Measurements from ENCODE around the gene NPBWR2. TPM values are rescaled to one million over a fixed set of nuclear protein-coding genes. Genes with fewer than 3 reads are reported as not detected.

The NPBWR2 gene
- polyA plus RNA-seq, 1 of the 3 experiments (the other 2 are of a cell fraction) = not detected

GRCh38 chr20:64070244-64070993, 36.9 kb downstream of the NPBWR2 start (continued):
- TF ChIP-seq RFX5 (IDR thresholded peaks at IDR 0.05; ENCODE audit: low read length) = no peak
- TF ChIP-seq, protein P1, sequence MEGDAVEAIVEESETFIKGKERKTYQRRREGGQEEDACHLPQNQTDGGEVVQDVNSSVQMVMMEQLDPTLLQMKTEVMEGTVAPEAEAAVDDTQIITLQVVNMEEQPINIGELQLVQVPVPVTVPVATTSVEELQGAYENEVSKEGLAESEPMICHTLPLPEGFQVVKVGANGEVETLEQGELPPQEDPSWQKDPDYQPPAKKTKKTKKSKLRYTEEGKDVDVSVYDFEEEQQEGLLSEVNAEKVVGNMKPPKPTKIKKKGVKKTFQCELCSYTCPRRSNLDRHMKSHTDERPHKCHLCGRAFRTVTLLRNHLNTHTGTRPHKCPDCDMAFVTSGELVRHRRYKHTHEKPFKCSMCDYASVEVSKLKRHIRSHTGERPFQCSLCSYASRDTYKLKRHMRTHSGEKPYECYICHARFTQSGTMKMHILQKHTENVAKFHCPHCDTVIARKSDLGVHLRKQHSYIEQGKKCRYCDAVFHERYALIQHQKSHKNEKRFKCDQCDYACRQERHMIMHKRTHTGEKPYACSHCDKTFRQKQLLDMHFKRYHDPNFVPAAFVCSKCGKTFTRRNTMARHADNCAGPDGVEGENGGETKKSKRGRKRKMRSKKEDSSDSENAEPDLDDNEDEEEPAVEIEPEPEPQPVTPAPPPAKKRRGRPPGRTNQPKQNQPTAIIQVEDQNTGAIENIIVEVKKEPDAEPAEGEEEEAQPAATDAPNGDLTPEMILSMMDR (IDR thresholded peaks at IDR 0.05) = no peak
- no peak for TF ChIP-seq POLR2AphosphoS5 (IDR thresholded peaks at IDR 0.05; ENCODE audit: low read depth, low read length)
- no peak for TF ChIP-seq CHD2 (IDR thresholded peaks at IDR 0.05; ENCODE audit: low read length, partially characterized antibody)

GRCh38 chr20:64069614-64070243, 37.6 kb downstream of the NPBWR2 start:
- H3K4me3 ChIP-seq (ENCODE audit: low read depth in 2 of 2, low read length in 1 of 2) = no peak overlapping the region; a peak in 1 of 4 replicates
- TF ChIP-seq RAD21 (IDR thresholded peaks at IDR 0.05; ENCODE audit: low read length) (peak; percentile 41), SMC3 (IDR thresholded peaks at IDR 0.05; ENCODE audit: low read depth, low read length) (peak; percentile 43), RFX5 (IDR thresholded peaks at IDR 0.05; ENCODE audit: low read length) (no peak)
- TF ChIP-seq, protein P1 (IDR thresholded peaks at IDR 0.05) = peak; percentile 76
- DNase-seq = peak; percentile 89
- H3K36me3 ChIP-seq (replicated peaks in 1 of 2; ENCODE audit: control insufficient read depth in 1 of 2, insufficient read depth in 2 of 2, low read length in 1 of 2) = peaks cover 0 to 17% of the 10 kb centered on the region in 2 experiments
- H3K9ac ChIP-seq = no peak overlapping the region
- H3K4me2 ChIP-seq = no peak overlapping the region
- peaks cover 0 to 4% of the 10 kb centered on the region in 2 experiments; a peak in 1 of 4 replicates for H3K4me1 ChIP-seq (ENCODE audit: control insufficient read depth in 1 of 2, insufficient read depth in 2 of 2, low read depth in 1 of 2, low read length in 1 of 2)
- no peaks in the 10 kb centered on the region for H3F3A ChIP-seq (replicated peaks; ENCODE audit: insufficient read depth)
- H4K20me1 ChIP-seq (ENCODE audit: insufficient read depth) = no peaks in the 10 kb centered on the region
- no peaks in the 10 kb centered on the region for H3K79me2 ChIP-seq (ENCODE audit: insufficient read depth)
- no CpG with 5 or more reads among the region's 14 CpGs for WGBS (ENCODE audit: low lambda C conversion rate)
- H3K27ac ChIP-seq (ENCODE audit: low read depth in 2 of 2, low read length in 1 of 2) = no peak overlapping the region
- POLR2A ChIA-PET = no interaction called here
- no peaks in the 10 kb centered on the region for H3K9me3 ChIP-seq
- H3K9me2 ChIP-seq = no peaks in the 10 kb centered on the region
- H3K27me3 ChIP-seq (ENCODE audit: insufficient read depth) = no peaks in the 10 kb centered on the region
- H2AFZ ChIP-seq (ENCODE audit: low read depth) = no peak overlapping the region
- CTCF ChIA-PET = interaction anchor here (0.6 to 2.9 kb wide), 22 partner anchors 8 to 194 kb away, joined by 3 to 21 read pairs (median 4); partner anchors contain the start of genes DNAJC5, LKAAEAR1, OPRL1 and RGS19

DNA sequence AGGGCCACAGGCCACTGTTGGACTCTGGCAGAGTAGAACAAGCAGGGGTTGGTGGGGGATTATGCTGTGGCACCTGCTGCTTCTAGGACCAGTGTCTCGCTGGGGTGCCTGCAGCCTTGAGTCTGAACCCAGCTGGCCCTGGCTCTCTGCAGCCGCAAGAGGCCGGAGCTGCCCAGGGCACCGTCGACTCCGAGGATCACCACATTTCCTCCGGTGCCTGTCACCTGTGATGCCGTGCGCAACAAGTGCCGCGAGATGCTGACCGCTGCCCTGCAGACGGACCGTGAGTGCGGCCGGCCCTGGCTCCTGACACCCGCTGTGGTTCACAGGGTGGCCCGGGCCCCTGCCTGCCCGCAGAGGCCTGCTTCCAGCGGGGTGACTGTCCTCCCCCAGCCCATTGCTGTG, 38.2 kb downstream of the NPBWR2 start:
- WGBS (ENCODE audit: low lambda C conversion rate) = 75% methylated on average over 2 of the region's 20 CpGs
- Histone ChIP-seq H3K4me1 (ENCODE audit: control insufficient read depth in 1 of 2, insufficient read depth in 2 of 2, low read depth in 1 of 2, low read length in 1 of 2) (peaks cover 5 to 8% of the 10 kb centered on the region in 2 experiments; a peak in 2 of 4 replicates), H3K4me2 (no peak overlapping the region), H3K27ac (ENCODE audit: low read depth in 2 of 2, low read length in 1 of 2) (no peak overlapping the region), H3K27me3 (ENCODE audit: insufficient read depth) (no peaks in the 10 kb centered on the region), H2AFZ (ENCODE audit: low read depth) (no peak overlapping the region), H3K4me3 (ENCODE audit: low read depth in 2 of 2, low read length in 1 of 2) (no peak overlapping the region), H3K9ac (no peak overlapping the region), H4K20me1 (ENCODE audit: insufficient read depth) (no peaks in the 10 kb centered on the region), H3F3A (replicated peaks; ENCODE audit: insufficient read depth) (no peaks in the 10 kb centered on the region), H3K36me3 (replicated peaks in 1 of 2; ENCODE audit: control insufficient read depth in 1 of 2, insufficient read depth in 2 of 2, low read length in 1 of 2) (peaks cover 0 to 17% of the 10 kb centered on the region in 2 experiments), H3K9me3 (no peaks in the 10 kb centered on the region), H3K79me2 (ENCODE audit: insufficient read depth) (0 out of 2 replicates have a peak, but pooled peaks cover 2% of the 10 kb centered on the region), H3K9me2 (no peaks in the 10 kb centered on the region)
- ChIA-PET CTCF (interaction anchor here (0.7 to 2.9 kb wide), 21 partner anchors 9 to 194 kb away, joined by 3 to 21 read pairs (median 4); partner anchors contain the start of genes DNAJC5, LKAAEAR1, OPRL1 and RGS19), POLR2A (no interaction called here)
- no peak for DNase-seq
- TF ChIP-seq GABPA (IDR thresholded peaks at IDR 0.05; ENCODE audit: low read depth) (no peak), EP300 (IDR thresholded peaks at IDR 0.05; ENCODE audit: borderline replicate concordance in 1 of 2, low read depth in 1 of 2, low read length in 1 of 2) (no peak), SIN3A (IDR thresholded peaks at IDR 0.05; ENCODE audit: borderline replicate concordance, low read depth, low read length) (no peak), GATA2 (CRISPR knock-in tag; IDR thresholded peaks at IDR 0.05) (no peak), ELF1 (IDR thresholded peaks at IDR 0.05) (no peak), RXRA (IDR thresholded peaks at IDR 0.05; ENCODE audit: borderline replicate concordance, low read depth) (no peak)
- TF ChIP-seq, protein P2, sequence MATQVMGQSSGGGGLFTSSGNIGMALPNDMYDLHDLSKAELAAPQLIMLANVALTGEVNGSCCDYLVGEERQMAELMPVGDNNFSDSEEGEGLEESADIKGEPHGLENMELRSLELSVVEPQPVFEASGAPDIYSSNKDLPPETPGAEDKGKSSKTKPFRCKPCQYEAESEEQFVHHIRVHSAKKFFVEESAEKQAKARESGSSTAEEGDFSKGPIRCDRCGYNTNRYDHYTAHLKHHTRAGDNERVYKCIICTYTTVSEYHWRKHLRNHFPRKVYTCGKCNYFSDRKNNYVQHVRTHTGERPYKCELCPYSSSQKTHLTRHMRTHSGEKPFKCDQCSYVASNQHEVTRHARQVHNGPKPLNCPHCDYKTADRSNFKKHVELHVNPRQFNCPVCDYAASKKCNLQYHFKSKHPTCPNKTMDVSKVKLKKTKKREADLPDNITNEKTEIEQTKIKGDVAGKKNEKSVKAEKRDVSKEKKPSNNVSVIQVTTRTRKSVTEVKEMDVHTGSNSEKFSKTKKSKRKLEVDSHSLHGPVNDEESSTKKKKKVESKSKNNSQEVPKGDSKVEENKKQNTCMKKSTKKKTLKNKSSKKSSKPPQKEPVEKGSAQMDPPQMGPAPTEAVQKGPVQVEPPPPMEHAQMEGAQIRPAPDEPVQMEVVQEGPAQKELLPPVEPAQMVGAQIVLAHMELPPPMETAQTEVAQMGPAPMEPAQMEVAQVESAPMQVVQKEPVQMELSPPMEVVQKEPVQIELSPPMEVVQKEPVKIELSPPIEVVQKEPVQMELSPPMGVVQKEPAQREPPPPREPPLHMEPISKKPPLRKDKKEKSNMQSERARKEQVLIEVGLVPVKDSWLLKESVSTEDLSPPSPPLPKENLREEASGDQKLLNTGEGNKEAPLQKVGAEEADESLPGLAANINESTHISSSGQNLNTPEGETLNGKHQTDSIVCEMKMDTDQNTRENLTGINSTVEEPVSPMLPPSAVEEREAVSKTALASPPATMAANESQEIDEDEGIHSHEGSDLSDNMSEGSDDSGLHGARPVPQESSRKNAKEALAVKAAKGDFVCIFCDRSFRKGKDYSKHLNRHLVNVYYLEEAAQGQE (IDR thresholded peaks at IDR 0.05; ENCODE audit: low read depth, low read length) = no peak
- TF ChIP-seq, protein P3, sequence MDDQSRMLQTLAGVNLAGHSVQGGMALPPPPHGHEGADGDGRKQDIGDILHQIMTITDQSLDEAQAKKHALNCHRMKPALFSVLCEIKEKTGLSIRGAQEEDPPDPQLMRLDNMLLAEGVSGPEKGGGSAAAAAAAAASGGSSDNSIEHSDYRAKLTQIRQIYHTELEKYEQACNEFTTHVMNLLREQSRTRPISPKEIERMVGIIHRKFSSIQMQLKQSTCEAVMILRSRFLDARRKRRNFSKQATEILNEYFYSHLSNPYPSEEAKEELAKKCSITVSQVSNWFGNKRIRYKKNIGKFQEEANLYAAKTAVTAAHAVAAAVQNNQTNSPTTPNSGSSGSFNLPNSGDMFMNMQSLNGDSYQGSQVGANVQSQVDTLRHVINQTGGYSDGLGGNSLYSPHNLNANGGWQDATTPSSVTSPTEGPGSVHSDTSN (IDR thresholded peaks at IDR 0.05) = no peak

Data from SK-N-SH (cell line).